GM12878 (cell line): ENCODE data around the gene CISD2. TPM values are rescaled to one million over a fixed set of nuclear protein-coding genes. Genes with fewer than 3 reads are reported as not detected.

Experiments used
- ATAC-seq: fragments of 200-7000 bp; cut with Tn5 transposase; 3 replicates; pipeline ENCODE4 v1.9.1; 2020; ENCODE audit warnings: mild to moderate bottlenecking, moderate library complexity
- BruUV-seq: library from RNA; stranded (reverse); fragments of 400-500 nt; replicated peaks from 2 replicates; lab custom pipeline; 2021; lab: Mats Ljungman, UMichigan
- CTCF ChIA-PET: fragments of 300-600 bp; sonication (Branson Sonifier 250); formaldehyde crosslinking; extraction: SDS; loops from one replicate; lab custom pipeline; 2021; ENCODE audit warnings: inconsistent platforms; lab: Yijun Ruan, JAX
- POLR2A ChIA-PET: fragments of 350-600 bp; formaldehyde crosslinking; extraction: SDS; loops from one replicate; lab custom pipeline; 2021; ENCODE audit warnings: inconsistent platforms; lab: Charles Lee
- RAD21 ChIA-PET: fragments of 300-600 bp; sonication (Branson Sonifier 250); formaldehyde crosslinking; loops from one replicate; lab custom pipeline; 2023; ENCODE audit warnings: antibody characterized with exemption; ENCODE audit not compliant: unreplicated experiment; lab: Charles Lee
- SMC1A ChIA-PET: fragments of 300-600 bp; sonication (Branson Sonifier 250); formaldehyde crosslinking; loops from one replicate; lab custom pipeline; 2023; ENCODE audit not compliant: unreplicated experiment, uncharacterized antibody; lab: Charles Lee
- DNase-seq: peaks from one replicate; pipeline ENCODE4 v3.0.0-alpha.2; 2011; ENCODE audit warnings: low read depth, low spot score
- FAIRE-seq: peaks from 3 replicates; lab custom pipeline; 2011; peaks lifted over from hg19 to GRCh38; lab: Jason Lieb, UNC
- H2AFZ ChIP-seq: 2 replicates; pipeline ENCODE4 v1.6.0; 2011; ENCODE audit warnings: low read depth, low read length, control low read depth; ENCODE audit not compliant: control insufficient read depth
- H3K27ac ChIP-seq: 2 replicates; pipeline ENCODE4 v1.5.1; 2011; ENCODE audit warnings: control low read depth; ENCODE audit not compliant: control insufficient read depth, insufficient read depth
- H3K27me3 ChIP-seq, 2 experiments: replicated peaks in 1 of 2; 2 replicates each; pipeline versions ENCODE4 v1.6.0 to v1.6.1; 2011; ENCODE audit warnings: low read length in 1 of 2; ENCODE audit not compliant: control insufficient read depth in 2 of 2, insufficient read depth in 2 of 2
- H3K36me3 ChIP-seq, 2 experiments: 2 replicates each; pipeline ENCODE4 v1.5.1; 2011; ENCODE audit warnings: low read length in 1 of 2; ENCODE audit not compliant: control insufficient read depth in 2 of 2, insufficient read depth in 2 of 2
- H3K4me1 ChIP-seq: 2 replicates; pipeline ENCODE4 v1.6.1; 2011; ENCODE audit warnings: mild to moderate bottlenecking, low read length, moderate library complexity, mixed read lengths; ENCODE audit not compliant: control insufficient read depth, insufficient read depth
- H3K4me2 ChIP-seq: 2 replicates; pipeline ENCODE4 v1.6.0; 2011; ENCODE audit warnings: control low read depth; ENCODE audit not compliant: control insufficient read depth, insufficient read depth
- H3K4me3 ChIP-seq: fragments of 200-600 bp; sonication (generic); 2 replicates; pipeline ENCODE4 v1.5.1; 2016
- H3K79me2 ChIP-seq: 2 replicates; pipeline ENCODE4 v1.6.0; 2011; ENCODE audit warnings: low read length; ENCODE audit not compliant: control insufficient read depth, insufficient read depth
- H3K9ac ChIP-seq: 2 replicates; pipeline ENCODE4 v1.8.0; 2011; ENCODE audit warnings: low read length, control low read depth, mixed read lengths; ENCODE audit not compliant: control insufficient read depth, insufficient read depth
- H3K9me3 ChIP-seq: replicated peaks from 3 replicates; pipeline ENCODE4 v1.5.1; 2011; ENCODE audit warnings: mild to moderate bottlenecking, low read length; ENCODE audit not compliant: control insufficient read depth, insufficient read depth
- H4K20me1 ChIP-seq: 2 replicates; pipeline ENCODE4 v1.6.0; 2011; ENCODE audit not compliant: control insufficient read depth, insufficient read depth
- CHD1 ChIP-seq: IDR thresholded peaks from 2 replicates; pipeline ENCODE4 v1.6.1; 2012; ENCODE audit warnings: low read depth, low read length, improper control_type of control experiment
- ETV6 ChIP-seq, 2 experiments: fragments of 450-650 bp in 1 of 2; IDR thresholded peaks in 1 of 2; conservative IDR thresholded peaks in 1 of 2; 2 replicates each; pipeline ENCODE4 v1.6.1; 2014; ENCODE audit warnings: antibody characterized with exemption in 1 of 2, borderline replicate concordance in 1 of 2, low read depth in 1 of 2, mild to moderate bottlenecking in 1 of 2, moderate library complexity in 1 of 2
- FOS ChIP-seq: IDR thresholded peaks from 3 replicates; pipeline ENCODE4 v1.6.1; 2011; ENCODE audit warnings: borderline replicate concordance; ENCODE audit not compliant: insufficient read length; ENCODE audit errors: extremely low read depth
- HDAC2 ChIP-seq: fragments of 200-600 bp; sonication (generic); IDR thresholded peaks from 2 replicates; pipeline ENCODE4 v1.6.1; 2017
- HDAC6 ChIP-seq: fragments of 200-600 bp; sonication (generic); IDR thresholded peaks from one replicate; pipeline ENCODE4 v1.8.0; 2017; ENCODE audit warnings: antibody characterized with exemption; ENCODE audit not compliant: unreplicated experiment
- KLF5 ChIP-seq: fragments of 450-650 bp; IDR thresholded peaks from 2 replicates; pipeline ENCODE4 v1.6.1; 2014; ENCODE audit warnings: mild to moderate bottlenecking; ENCODE audit not compliant: partially characterized antibody
- MAX ChIP-seq: IDR thresholded peaks from 2 replicates; pipeline ENCODE4 v1.6.1; 2012; ENCODE audit warnings: low read depth, low read length, improper control_type of control experiment
- MYB ChIP-seq: fragments of 150-350 bp; IDR thresholded peaks from 2 replicates; pipeline ENCODE4 v1.6.1; 2014; ENCODE audit warnings: mild to moderate bottlenecking, low read depth, low read length, borderline replicate concordance
- PBX3 ChIP-seq: IDR thresholded peaks from 2 replicates; pipeline ENCODE4 v1.6.1; 2011; ENCODE audit warnings: mild to moderate bottlenecking, low read depth, low read length, moderate library complexity; ENCODE audit not compliant: insufficient replicate concordance
- RAD51 ChIP-seq: fragments of 450-650 bp; IDR thresholded peaks from 2 replicates; pipeline ENCODE4 v1.6.1; 2016; ENCODE audit warnings: moderate library complexity, mild to moderate bottlenecking, inconsistent platforms
- RELA ChIP-seq: fragments of 450-650 bp; IDR thresholded peaks from 2 replicates; pipeline ENCODE4 v1.8.0; 2014; ENCODE audit warnings: borderline replicate concordance; ENCODE audit not compliant: partially characterized antibody
- RELB ChIP-seq: fragments of 450-650 bp; IDR thresholded peaks from 2 replicates; pipeline ENCODE4 v1.6.1; 2017; ENCODE audit warnings: low read depth, mild to moderate bottlenecking, moderate library complexity
- SMC3 ChIP-seq: IDR thresholded peaks from 2 replicates; pipeline ENCODE4 v1.6.1; 2011; ENCODE audit warnings: low read length, improper control_type of control experiment, borderline replicate concordance
- SP1 ChIP-seq: IDR thresholded peaks from one replicate; pipeline ENCODE4 v1.6.1; 2011; ENCODE audit warnings: low read depth, low read length
- SREBF2 ChIP-seq: IDR thresholded peaks from 2 replicates; pipeline ENCODE4 v1.6.1; 2012; ENCODE audit warnings: mild to moderate bottlenecking, low read length
- TCF12 ChIP-seq: IDR thresholded peaks from 2 replicates; pipeline ENCODE4 v1.6.1; 2011; ENCODE audit warnings: low read depth, mild to moderate bottlenecking, low read length
- YBX1 ChIP-seq: fragments of 450-650 bp; IDR thresholded peaks from 2 replicates; pipeline ENCODE4 v1.6.1; 2016; ENCODE audit warnings: antibody characterized with exemption
- ZBTB11 ChIP-seq: fragments of 450-650 bp; formaldehyde crosslinking; IDR thresholded peaks from 2 replicates; pipeline ENCODE4 v1.5.0; 2022; ENCODE audit warnings: mild to moderate bottlenecking, missing genetic modification characterization
- ZNF622 ChIP-seq: fragments of 450-650 bp; IDR thresholded peaks from 2 replicates; pipeline ENCODE4 v1.6.1; 2017; ENCODE audit warnings: mild to moderate bottlenecking, inconsistent platforms
- in situ Hi-C: fragments of 300-500 bp; cut with MboI; formaldehyde crosslinking; loops from 9 replicates; pipeline ENCODE4 v1.14.3; 2018; ENCODE audit warnings: mixed read lengths
- intact Hi-C: fragments of 100-400 bp; cut with micrococcal nuclease; formaldehyde crosslinking; loops from one replicate; pipeline ENCODE4 v1.14.2; 2022; ENCODE audit not compliant: unreplicated experiment
- polyA plus RNA-seq, 11 experiments: library from polyadenylated mRNA; depleted of rRNA in 4 of 11; unstranded in 6 of 11; stranded (reverse) in 5 of 11; fragments of >200 nt; fragmentation: Nextera tagmentation in 4 of 11; fragmentation: Illumina TruSeq in 1 of 11; extraction: Ambion mirVana in 4 of 11; extraction: Trizol in 1 of 11; gene quantifications; 1 replicate in 1 of 11; 2 replicates in 10 of 11; pipeline versions ENCODE4 v1.2.1 to v1.2.3, GENCODE V29; 2011 to 2016; ENCODE audit warnings: inconsistent platforms in 2 of 11, missing spikeins in 2 of 11, low read depth in 1 of 11
- total RNA-seq, 4 experiments: library from RNA; depleted of rRNA in 3 of 4; stranded (reverse); fragments of >200 nt in 3 of 4; fragmentation: Illumina TruSeq in 1 of 4; extraction: Trizol in 1 of 4; gene quantifications; 2 replicates each; pipeline versions ENCODE4 v1.2.1 to v1.2.3, GENCODE V29; 2013 to 2021

CISD2 gene
- total and polyA plus RNA-seq, 10 of the 15 experiments (the other 5 are each of a cell fraction or from before 2014, with no cell fraction given) = 29.5 to 132 (median 38.9) TPM

GRCh38 chr4:102843273-102843672 lies 25.5 kb upstream of the CISD2 start:
- no TSS peak for BruUV-seq
- FAIRE-seq = no peak
- no peak overlapping the region for H3K27ac ChIP-seq
- no peaks in the 10 kb centered on the region for H3K79me2 ChIP-seq
- H3K9me3 ChIP-seq = no peaks in the 10 kb centered on the region; the same call in 2 of the 3 replicates
- H3K9ac ChIP-seq = no peak overlapping the region
- TF ChIP-seq SP1 (no peak), ZNF622 (no peak), YBX1 (no peak), SMC3 (no peak), HDAC2 (no peak), RAD51 (no peak), MAX (no peak), PBX3 (no peak), HDAC6 (no peak), RELB (no peak), RELA (no peak), FOS (no peak), TCF12 (no peak), KLF5 (no peak), ETV6 (conservative IDR thresholded peaks at IDR 0.05 in 1 of 2, IDR thresholded peaks at IDR 0.05 in 1 of 2; ENCODE audit: borderline replicate concordance in 1 of 2, low read depth in 1 of 2) (no peak), CHD1 (no peak), SREBF2 (no peak), ZBTB11 (CRISPR knock-in tag) (no peak), MYB (no peak)
- H3K4me3 ChIP-seq = no peak overlapping the region
- no peak overlapping the region for H3K4me2 ChIP-seq
- H3K27me3 ChIP-seq = no peaks in the 10 kb centered on the region
- intact Hi-C loops (no loop called here), in situ Hi-C loops (no loop called here)
- SMC1A ChIA-PET = no interaction called here
- H4K20me1 ChIP-seq = no peaks in the 10 kb centered on the region
- RAD21 ChIA-PET = interaction anchor here (0.9 kb wide), 1 partner anchor 15 kb away, joined by 3 read pairs; no protein-coding TSS in a partner anchor
- no peaks in the 10 kb centered on the region; a peak in 1 of 4 replicates for H3K36me3 ChIP-seq
- CTCF ChIA-PET = no interaction called here
- ATAC-seq = no peak
- H3K4me1 ChIP-seq = no peaks in the 10 kb centered on the region
- POLR2A ChIA-PET = no interaction called here
- H2AFZ ChIP-seq = no peak overlapping the region
- no peak for DNase-seq
